ENCODE results near the gene OTX1. TPM values are rescaled to one million over a fixed set of nuclear protein-coding genes. Genes with fewer than 3 reads are reported as not detected.
A peak's percentile ranks its signal among the peaks of the same experiment; 100 is the strongest.
"Not testable (repeated sequence)": the region's sequence is repeated elsewhere in the genome, so short reads cannot be mapped to it uniquely, and the experiment has no call there.

OTX1 gene
- 0.82 TPM for total RNA-seq

GRCh38 chr2:63050334-63051041 lies at the start of gene OTX1:
TSS of gene OTX1 (plus strand) at chr2:63050830. CDS start at chr2:63052991, 2,161 bp downstream.
- DNase-seq (ENCODE audit: low spot score in 2 of 2) (peak in 1 of 2 donors; percentile 73), FAIRE-seq (no peak)

GRCh38 chr2:63001576-63001975 lies 49.1 kb upstream of the OTX1 start:
- DNase-seq (ENCODE audit: low spot score in 2 of 2) (no peak), FAIRE-seq (no peak)

- no peak for FAIRE-seq
- no peak for DNase-seq (ENCODE audit: low spot score in 2 of 2)
Measured at GRCh38 chr2:63003351-63003750, 47.3 kb upstream of the OTX1 start.

- DNase-seq (ENCODE audit: low spot score in 2 of 2) (no peak), FAIRE-seq (no peak)
Measured at GRCh38 chr2:63007813-63008458, 42.7 kb upstream of the OTX1 start.

- DNase-seq (ENCODE audit: low spot score in 2 of 2) = no peak
- no peak for FAIRE-seq
Measured at GRCh38 chr2:63008838-63009237, 41.8 kb upstream of the OTX1 start.

- no peak for FAIRE-seq
- DNase-seq (ENCODE audit: low spot score in 2 of 2) = no peak
Measured at GRCh38 chr2:63009490-63009889, 41.1 kb upstream of the OTX1 start.

GRCh38 chr2:63012541-63012940 lies 38.1 kb upstream of the OTX1 start:
- FAIRE-seq (no peak), DNase-seq (ENCODE audit: low spot score in 2 of 2) (no peak)

- no peak for FAIRE-seq
- no peak for DNase-seq (ENCODE audit: low spot score in 2 of 2)
Measured at GRCh38 chr2:63013438-63013837, 37.2 kb upstream of the OTX1 start.

GRCh38 chr2:63015389-63015788 lies 35.2 kb upstream of the OTX1 start:
- no peak for FAIRE-seq
- DNase-seq (ENCODE audit: low spot score in 2 of 2) = no peak

GRCh38 chr2:63018439-63018838 lies 32.2 kb upstream of the OTX1 start:
- FAIRE-seq = no peak

GRCh38 chr2:63019686-63020085 lies 30.9 kb upstream of the OTX1 start:
- not testable (repeated sequence) for FAIRE-seq; DNase-seq (ENCODE audit: low spot score in 2 of 2)

More at GRCh38 chr2:63018439-63018838, 32.2 kb upstream of the OTX1 start:
- DNase-seq (ENCODE audit: low spot score in 2 of 2) = no peak

- no peak for DNase-seq (ENCODE audit: low spot score in 2 of 2)
Measured at GRCh38 chr2:63023444-63023843, 27.2 kb upstream of the OTX1 start.

GRCh38 chr2:63027220-63027619 lies 23.4 kb upstream of the OTX1 start:
- no peak for FAIRE-seq
- DNase-seq (ENCODE audit: low spot score in 2 of 2) = no peak

More at GRCh38 chr2:63023444-63023843, 27.2 kb upstream of the OTX1 start:
- no peak for FAIRE-seq

GRCh38 chr2:63029058-63029457 lies 21.6 kb upstream of the OTX1 start:
- DNase-seq (ENCODE audit: low spot score in 2 of 2) (no peak), FAIRE-seq (no peak)

GRCh38 chr2:63034526-63034925 lies 16.1 kb upstream of the OTX1 start:
- no peak for DNase-seq (ENCODE audit: low spot score in 2 of 2)
- FAIRE-seq = no peak

- FAIRE-seq (no peak), DNase-seq (ENCODE audit: low spot score in 2 of 2) (no peak)
Measured at GRCh38 chr2:63035169-63035568, 15.5 kb upstream of the OTX1 start.

GRCh38 chr2:63035660-63036059 lies 15.0 kb upstream of the OTX1 start:
- DNase-seq (ENCODE audit: low spot score in 2 of 2) (no peak), FAIRE-seq (no peak)

GRCh38 chr2:63038034-63038433 lies 12.6 kb upstream of the OTX1 start:
- FAIRE-seq (no peak), DNase-seq (ENCODE audit: low spot score in 2 of 2) (no peak)

- FAIRE-seq (no peak), DNase-seq (ENCODE audit: low spot score in 2 of 2) (no peak)
Measured at GRCh38 chr2:63040586-63040985, 10.0 kb upstream of the OTX1 start.

- DNase-seq (ENCODE audit: low spot score in 2 of 2) (no peak), FAIRE-seq (no peak)
Measured at GRCh38 chr2:63041592-63041991, 9.0 kb upstream of the OTX1 start.

- DNase-seq (ENCODE audit: low spot score in 2 of 2) (no peak), FAIRE-seq (no peak)
Measured at GRCh38 chr2:63044362-63045327, 6.0 kb upstream of the OTX1 start.

All from frontal cortex (tissue), 4 donors.